Caco-2 (cell line): ENCODE data around the gene SSBP1. TPM values are rescaled to one million over a fixed set of nuclear protein-coding genes. Genes with fewer than 3 reads are reported as not detected.

Experiments used
- BruUV-seq: library from RNA; stranded (reverse); fragments of 400-500 nt; replicated peaks from 2 replicates; lab custom pipeline; 2021; lab: Mats Ljungman, UMichigan
- CTCF ChIA-PET: fragments of 300-600 bp; sonication (Branson Sonifier 250); formaldehyde crosslinking; loops from one replicate; lab custom pipeline; 2022; ENCODE audit warnings: antibody characterized with exemption; lab: Charles Lee
- POLR2A ChIA-PET: fragments of 300-600 bp; sonication (Branson Sonifier 250); formaldehyde crosslinking; loops from one replicate; lab custom pipeline; 2022; ENCODE audit warnings: antibody characterized with exemption; lab: Charles Lee
- DNase-seq, 2 experiments: peaks; one replicate each; pipeline versions ENCODE4 v3.0.0 to v3.0.0-alpha.2; 2020 to 2022
- H3K27me3 ChIP-seq: replicated peaks from 2 replicates; pipeline ENCODE4 v1.6.0; 2011; ENCODE audit warnings: low read length; ENCODE audit not compliant: control insufficient read depth, insufficient read depth
- H3K36me3 ChIP-seq: 2 replicates; pipeline ENCODE4 v1.5.1; 2011; ENCODE audit warnings: low read length; ENCODE audit not compliant: control insufficient read depth, insufficient read depth
- H3K4me1 ChIP-seq: fragments of 250-450 bp; sonication (Bioruptor Pico); 2 replicates; pipeline ENCODE4 v1.5.1; 2020; ENCODE audit warnings: mild to moderate bottlenecking
- H3K4me3 ChIP-seq: 2 replicates; pipeline ENCODE4 v1.5.1; 2011; ENCODE audit warnings: low read depth, mild to moderate bottlenecking, control low read depth, low read length
- H3K9me3 ChIP-seq: fragments of 250-450 bp; sonication (Bioruptor Pico); 2 replicates; pipeline ENCODE4 v1.5.1; 2020; ENCODE audit warnings: mild to moderate bottlenecking, moderate library complexity
- H3K27ac Mint-ChIP-seq: one replicate; pipeline ENCODE4 v1.8.0; 2022; ENCODE audit warnings: mixed read lengths; ENCODE audit not compliant: unreplicated experiment
- H3K27me3 Mint-ChIP-seq: one replicate; pipeline ENCODE4 v1.8.0; 2022; ENCODE audit warnings: mixed read lengths; ENCODE audit not compliant: insufficient read depth, unreplicated experiment
- H3K36me3 Mint-ChIP-seq: one replicate; pipeline ENCODE4 v1.8.0; 2022; ENCODE audit warnings: mild to moderate bottlenecking, mixed read lengths; ENCODE audit not compliant: insufficient read depth, unreplicated experiment
- H3K4me1 Mint-ChIP-seq: one replicate; pipeline ENCODE4 v1.8.0; 2022; ENCODE audit warnings: low read depth, mixed read lengths; ENCODE audit not compliant: unreplicated experiment
- H3K4me3 Mint-ChIP-seq: one replicate; pipeline ENCODE4 v1.8.0; 2022; ENCODE audit warnings: mild to moderate bottlenecking, moderate library complexity, mixed read lengths; ENCODE audit not compliant: unreplicated experiment
- H3K9me3 Mint-ChIP-seq: one replicate; pipeline ENCODE4 v1.8.0; 2022; ENCODE audit warnings: mixed read lengths; ENCODE audit not compliant: unreplicated experiment
- CTCF ChIP-seq, 2 experiments: fragments of 200-600 bp in 1 of 2; IDR thresholded peaks; 1 replicate in 1 of 2; 2 replicates in 1 of 2; pipeline versions ENCODE4 v1.5.1 to v1.8.0; 2011 to 2022; ENCODE audit warnings: antibody characterized with exemption in 1 of 2, control low read depth in 1 of 2, inconsistent platforms in 1 of 2, low read depth in 1 of 2, low read length in 1 of 2, mild to moderate bottlenecking in 1 of 2, moderate library complexity in 1 of 2; ENCODE audit not compliant: insufficient read depth in 1 of 2, severe bottlenecking in 1 of 2, unreplicated experiment in 1 of 2
- intact Hi-C: fragments of 100-400 bp; cut with micrococcal nuclease; formaldehyde crosslinking; loops from one replicate; pipeline ENCODE4 v1.10.0; 2022; ENCODE audit not compliant: unreplicated experiment
- total RNA-seq: library from RNA; stranded (reverse); gene quantifications from 2 replicates; pipeline ENCODE4 v1.2.3, GENCODE V29; 2022

The SSBP1 gene
- total RNA-seq, 1 experiment from 2014 or later: 199 TPM

- TF ChIP-seq CTCF (IDR thresholded peaks at IDR 0.05; ENCODE audit: insufficient read depth in 1 of 2, low read depth in 1 of 2, low read length in 1 of 2, severe bottlenecking in 1 of 2, unreplicated experiment in 1 of 2): no peak
- Histone ChIP-seq H3K9me3 (no peaks in the 10 kb centered on the region), H3K4me3 (no peak overlapping the region), H3K36me3 (no peaks in the 10 kb centered on the region), H3K27me3 (no peaks in the 10 kb centered on the region), H3K4me1 (no peaks in the 10 kb centered on the region)
- H3K27me3 Mint-ChIP-seq: no peaks in the 10 kb centered on the region
- H3K4me1 Mint-ChIP-seq: no peaks in the 10 kb centered on the region
- CTCF ChIA-PET: interaction anchor here (2.5 kb wide), 1 partner anchor 77 kb away, joined by 12 read pairs; no protein-coding TSS in a partner anchor
- no peak for DNase-seq
- H3K27ac Mint-ChIP-seq: no peak overlapping the region
- no TSS peak for BruUV-seq
- no peaks in the 10 kb centered on the region for H3K9me3 Mint-ChIP-seq
- H3K36me3 Mint-ChIP-seq: no peaks in the 10 kb centered on the region
- no peak overlapping the region for H3K4me3 Mint-ChIP-seq
- POLR2A ChIA-PET: interaction anchor here (0.6 kb wide), 1 partner anchor 41 kb away, joined by 4 read pairs; no protein-coding TSS in a partner anchor
- intact Hi-C loops: no loop called here
Measured at GRCh38 chr7:141731476-141732149, 6.5 kb upstream of the SSBP1 start.

DNA sequence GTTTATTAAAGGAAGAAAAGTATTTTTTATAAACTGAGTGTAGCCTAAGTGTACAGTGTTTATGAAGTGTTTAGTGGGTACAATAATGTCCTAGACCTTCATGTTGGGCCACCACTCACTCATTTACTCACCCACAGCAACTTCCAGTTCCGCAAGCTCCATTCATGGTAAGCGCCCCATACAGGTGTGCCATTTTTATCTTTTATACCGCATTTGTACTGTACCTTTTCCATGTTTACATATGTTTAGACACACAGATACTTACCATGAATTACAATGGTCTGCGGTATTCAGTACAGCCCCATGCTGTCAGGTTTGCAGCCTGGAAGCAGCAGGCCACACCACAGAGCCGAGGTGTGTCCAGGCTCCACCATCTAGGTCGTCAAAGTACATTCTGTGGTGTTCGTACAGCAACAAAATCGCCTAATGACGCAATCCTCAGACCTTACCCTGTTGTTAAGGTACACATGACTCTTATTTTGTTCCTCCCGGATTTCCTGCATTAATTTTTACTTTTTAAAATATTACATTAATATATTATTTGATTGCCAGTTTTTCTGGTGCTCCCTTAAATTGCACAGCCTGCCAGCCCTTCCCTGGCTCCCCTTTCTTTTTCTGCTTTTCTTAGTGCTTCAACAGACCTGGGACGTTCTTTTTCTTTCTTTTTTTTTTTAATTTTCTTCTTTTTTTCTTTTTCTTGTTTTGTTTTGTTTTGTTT lies 881 bp upstream of the SSBP1 start:
- Mint-ChIP-seq H3K27me3 (no peaks in the 10 kb centered on the region), H3K4me1 (peaks cover 18% of the 10 kb centered on the region), H3K36me3 (peaks cover 33% of the 10 kb centered on the region), H3K9me3 (no peaks in the 10 kb centered on the region), H3K4me3 (peak overlapping the region; percentile 87), H3K27ac (peak overlapping the region; percentile 98)
- no peaks in the 10 kb centered on the region for H3K27me3 ChIP-seq
- H3K9me3 ChIP-seq: no peaks in the 10 kb centered on the region
- intact Hi-C loops: loop anchor here (5.0 kb wide), 1 partner anchor 450 kb away; no protein-coding TSS in a partner anchor
- 0 out of 2 replicates have a peak, but pooled peaks cover 5% of the 10 kb centered on the region for H3K4me1 ChIP-seq
- no peak for TF ChIP-seq CTCF (IDR thresholded peaks at IDR 0.05; ENCODE audit: insufficient read depth in 1 of 2, low read depth in 1 of 2, low read length in 1 of 2, severe bottlenecking in 1 of 2, unreplicated experiment in 1 of 2)
- peak; percentile 46 to 51 for DNase-seq
- H3K36me3 ChIP-seq: peaks cover 1% of the 10 kb centered on the region; the same call in 1 of the 2 replicates
- ChIA-PET CTCF (interaction anchor here (0.5 to 3.9 kb wide), 15 partner anchors 23 to 695 kb away, joined by 3 to 65 read pairs (median 4); no protein-coding TSS in a partner anchor), POLR2A (interaction anchor here (0.6 to 1.6 kb wide), 7 partner anchors 23 to 87 kb away, joined by 3 to 16 read pairs (median 3); no protein-coding TSS in a partner anchor)
- BruUV-seq: TSS peak; percentile 83
- H3K4me3 ChIP-seq: peak overlapping the region; percentile 57

- H3K4me1 ChIP-seq: 0 out of 2 replicates have a peak, but pooled peaks cover 5% of the 10 kb centered on the region
Measured at GRCh38 chr7:141738592-141739013, 445 bp downstream of the SSBP1 start.

More at GRCh38 chr7:141738592-141739013, 445 bp downstream of the SSBP1 start:
- peak overlapping the region; percentile 98 for H3K27ac Mint-ChIP-seq
- peaks cover 24% of the 10 kb centered on the region for H3K4me1 Mint-ChIP-seq
- intact Hi-C loops: loop anchor here (1.0 to 5.0 kb wide), 4 partner anchors 24 to 449 kb away; partner anchors contain the start of gene DENND11
- CTCF ChIA-PET: interaction anchor here (1.0 to 3.9 kb wide), 8 partner anchors 23 to 84 kb away, joined by 3 to 65 read pairs (median 6); no protein-coding TSS in a partner anchor
- Histone ChIP-seq H3K36me3 (peaks cover 3% of the 10 kb centered on the region), H3K4me3 (peak overlapping the region; percentile 87), H3K27me3 (no peaks in the 10 kb centered on the region), H3K9me3 (no peaks in the 10 kb centered on the region)
- TSS peak; percentile 74 for BruUV-seq
- H3K36me3 Mint-ChIP-seq: peaks cover 46% of the 10 kb centered on the region
- H3K9me3 Mint-ChIP-seq: no peaks in the 10 kb centered on the region
- H3K4me3 Mint-ChIP-seq: peak overlapping the region; percentile 87
- POLR2A ChIA-PET: interaction anchor here (1.0 to 1.6 kb wide), 2 partner anchors 24 to 84 kb away, joined by 12 to 16 read pairs; no protein-coding TSS in a partner anchor
- DNase-seq: no peak
- no peaks in the 10 kb centered on the region for H3K27me3 Mint-ChIP-seq
- TF ChIP-seq CTCF (IDR thresholded peaks at IDR 0.05; ENCODE audit: insufficient read depth in 1 of 2, low read depth in 1 of 2, low read length in 1 of 2, severe bottlenecking in 1 of 2, unreplicated experiment in 1 of 2): no peak
